GM11168 (cell line): Measurements from ENCODE around the gene ATAD3B.

Experiments used
- in situ Hi-C: fragments of 300-500 bp; cut with MboI; formaldehyde crosslinking; loops from one replicate; pipeline ENCODE4 v1.12.0; 2022; ENCODE audit warnings: low sequenced_read_pairs; ENCODE audit not compliant: unreplicated experiment

ATAD3B gene

DNA sequence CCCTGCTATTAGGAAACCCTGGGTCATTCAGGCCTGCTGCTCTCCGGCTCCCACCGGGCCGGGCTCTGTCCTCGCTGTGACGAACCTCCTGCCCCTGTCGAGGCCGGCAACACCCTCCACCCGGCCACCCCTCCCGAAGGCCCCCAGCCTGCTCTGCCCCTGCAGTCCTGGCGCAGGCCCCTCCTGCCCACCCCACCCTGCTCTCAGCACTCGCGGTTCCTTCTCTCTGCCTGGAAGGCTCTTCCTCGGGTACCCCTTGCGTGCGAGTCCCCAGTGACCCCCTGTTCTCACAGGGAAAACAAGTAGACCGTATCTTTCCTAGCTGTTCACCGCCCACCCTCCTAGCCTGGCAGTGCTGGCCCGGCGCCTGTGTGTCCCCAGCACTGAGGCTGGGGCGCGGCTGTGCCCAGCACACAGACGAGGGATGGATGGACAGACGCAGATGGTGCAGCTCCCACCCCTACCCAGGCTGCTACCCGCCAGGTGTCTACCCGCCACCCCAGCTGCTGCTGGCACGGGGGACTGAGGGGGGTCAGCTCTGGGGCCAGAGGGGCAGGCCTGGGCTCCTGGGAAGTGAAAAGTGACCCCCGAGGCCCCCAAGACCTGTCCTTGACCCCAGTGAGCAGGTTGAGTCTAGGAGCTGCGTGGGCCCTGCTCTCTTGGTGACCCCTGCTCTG lies 39.2 kb upstream of the ATAD3B start:
- in situ Hi-C loops = no loop called here

DNA sequence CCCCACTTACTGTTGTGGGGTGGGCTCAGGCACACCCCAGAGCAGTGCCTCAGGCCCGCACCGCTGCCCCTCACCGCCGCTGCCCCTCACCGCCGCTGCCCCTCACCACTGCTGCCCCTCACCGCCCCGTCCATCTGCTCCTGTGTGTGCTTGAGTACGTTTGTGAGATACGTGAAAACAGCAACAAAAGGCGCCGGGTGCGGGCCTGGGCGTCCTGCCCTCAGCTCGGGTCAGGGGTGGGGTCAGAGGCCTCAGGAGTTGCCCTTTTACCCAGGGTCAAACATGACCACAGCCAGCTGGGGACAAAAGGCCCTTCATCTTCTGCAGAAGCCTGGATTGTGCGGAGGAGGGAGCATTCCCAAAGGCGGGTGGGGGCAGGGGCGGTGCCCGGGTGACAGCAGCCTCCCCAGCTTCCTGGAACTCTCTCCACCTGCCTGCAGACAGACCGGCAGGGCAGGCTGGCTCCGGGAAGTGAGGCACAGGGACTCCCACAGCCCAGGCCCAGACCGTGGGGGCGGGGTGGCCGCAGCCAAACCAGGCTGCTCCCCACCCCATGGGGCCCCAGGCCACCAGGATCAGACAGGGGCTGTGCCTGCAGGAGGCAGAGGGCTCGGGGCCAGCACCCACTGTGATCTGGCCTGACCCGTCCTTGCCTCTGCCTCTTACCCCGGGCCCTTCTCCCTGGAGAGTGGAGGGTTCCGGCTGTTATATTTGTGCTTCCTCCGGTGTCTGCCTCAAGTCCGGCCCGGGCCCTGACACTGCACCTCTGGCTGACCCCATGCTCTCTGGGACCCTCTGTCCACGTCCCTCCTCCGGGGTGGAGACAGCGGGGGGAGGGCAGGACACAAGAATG lies 38.4 kb upstream of the ATAD3B start:
- in situ Hi-C loops = no loop called here

DNA sequence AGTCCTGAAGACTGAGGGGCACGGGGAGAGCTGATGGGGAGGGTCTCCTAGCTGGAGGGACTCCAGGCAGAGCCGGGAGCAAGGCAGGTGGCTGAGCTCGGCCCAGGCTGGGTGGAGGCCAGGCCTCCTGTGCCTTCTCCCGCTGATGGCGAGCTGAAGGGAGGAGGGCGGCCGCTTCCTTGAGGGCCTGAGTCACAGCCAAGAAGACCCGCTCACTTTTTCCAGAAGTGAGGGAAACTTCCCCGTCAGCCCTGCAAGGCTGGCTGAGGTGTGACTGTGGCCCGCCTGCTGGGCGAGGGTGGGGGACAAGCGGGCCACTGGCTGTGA lies 37.8 kb upstream of the ATAD3B start:
- in situ Hi-C loops = no loop called here

DNA sequence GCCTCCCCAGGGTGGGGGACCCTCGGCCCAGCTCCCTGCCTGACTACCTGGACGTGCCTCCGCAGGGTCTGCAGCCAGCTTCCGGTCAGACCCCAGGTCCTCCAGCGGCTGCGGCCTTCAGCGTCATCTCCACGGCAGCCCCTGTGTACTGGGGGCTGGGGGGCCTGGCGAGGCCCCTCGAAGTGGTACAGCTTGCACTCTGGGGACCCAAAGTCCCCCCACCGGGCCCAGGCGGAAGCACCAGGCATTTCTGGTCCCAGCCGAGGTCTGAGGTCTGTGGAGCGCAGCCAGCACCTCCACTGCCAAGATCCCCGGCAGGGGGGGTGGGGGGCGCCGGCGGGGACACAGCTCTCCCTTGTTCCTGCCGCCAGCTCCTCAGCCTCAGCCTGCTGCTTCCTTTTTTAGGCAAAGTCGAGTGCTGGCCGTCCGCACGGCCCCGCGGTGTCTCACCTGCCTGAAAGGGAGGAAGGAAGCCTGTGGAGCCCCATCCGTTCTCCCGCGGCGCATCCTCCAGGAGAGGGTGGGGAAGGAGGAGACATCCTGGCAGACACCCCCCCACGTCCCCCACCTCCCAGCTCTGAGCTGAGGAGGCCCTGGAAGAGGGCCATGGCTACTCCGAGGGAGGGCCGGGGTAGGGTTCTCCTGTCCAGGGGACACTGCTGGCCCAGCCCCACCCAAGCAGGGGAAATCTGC lies 37.3 kb upstream of the ATAD3B start:
- in situ Hi-C loops = no loop called here

DNA sequence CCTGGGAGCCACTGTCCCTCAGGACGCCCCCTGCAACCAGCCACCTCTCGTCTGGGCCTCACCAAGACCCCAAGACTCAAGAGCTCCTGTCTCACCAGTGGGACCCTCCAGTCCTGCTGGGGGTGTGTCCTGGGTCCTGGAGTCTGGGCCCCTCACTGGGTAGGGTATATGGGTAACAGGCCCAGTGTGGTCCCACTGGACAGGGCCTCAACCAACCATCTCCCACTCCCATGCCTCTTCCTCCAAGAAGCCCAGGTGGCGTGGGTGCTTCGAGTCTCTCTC lies 36.8 kb upstream of the ATAD3B start:
- in situ Hi-C loops = no loop called here

DNA sequence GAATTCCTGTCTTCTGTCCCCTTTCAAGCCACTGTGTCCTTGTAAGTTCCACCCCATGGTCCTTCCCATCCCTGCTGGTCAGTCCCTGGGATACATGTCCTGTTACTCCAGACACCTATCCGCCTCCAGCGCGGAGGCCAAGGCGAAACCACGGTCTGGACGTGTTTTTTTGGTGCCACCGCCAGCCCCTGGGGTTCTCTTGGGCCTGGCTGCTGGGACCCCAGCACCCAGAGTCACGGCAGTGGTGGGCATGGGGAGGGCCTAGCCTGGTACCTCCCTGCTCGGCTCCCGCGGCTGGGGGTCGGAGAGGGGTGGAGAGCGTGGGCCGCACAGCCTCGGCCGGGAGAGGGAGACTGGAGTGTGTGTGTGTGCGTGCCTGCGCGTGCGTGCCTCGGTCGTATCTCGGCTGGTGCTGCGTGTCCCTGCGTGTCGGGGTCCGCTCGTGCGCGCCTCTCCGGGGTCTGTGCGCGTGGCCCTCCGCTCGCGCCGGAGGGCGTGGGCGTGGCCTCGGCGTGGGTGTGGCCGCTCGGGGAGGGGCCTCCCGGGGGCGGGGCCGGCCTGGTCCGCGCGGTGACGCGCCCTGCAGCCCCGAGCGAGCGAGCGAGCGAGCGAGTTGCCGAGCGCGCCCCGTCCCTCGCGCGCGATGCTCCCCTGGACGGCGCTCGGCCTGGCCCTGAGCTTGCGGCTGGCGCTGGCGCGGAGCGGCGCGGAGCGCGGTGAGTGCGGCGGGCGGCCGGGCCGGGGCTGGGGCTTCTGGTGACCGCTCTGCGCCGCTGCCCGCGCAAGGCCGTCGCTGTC lies 36.3 kb upstream of the ATAD3B start, which contains the start of gene VWA1:
VWA1 (plus strand) TSS at position 585 of the 798 bp plus-strand sequence; CDS start at position 644, 59 bp downstream.
- in situ Hi-C loops = no loop called here

DNA sequence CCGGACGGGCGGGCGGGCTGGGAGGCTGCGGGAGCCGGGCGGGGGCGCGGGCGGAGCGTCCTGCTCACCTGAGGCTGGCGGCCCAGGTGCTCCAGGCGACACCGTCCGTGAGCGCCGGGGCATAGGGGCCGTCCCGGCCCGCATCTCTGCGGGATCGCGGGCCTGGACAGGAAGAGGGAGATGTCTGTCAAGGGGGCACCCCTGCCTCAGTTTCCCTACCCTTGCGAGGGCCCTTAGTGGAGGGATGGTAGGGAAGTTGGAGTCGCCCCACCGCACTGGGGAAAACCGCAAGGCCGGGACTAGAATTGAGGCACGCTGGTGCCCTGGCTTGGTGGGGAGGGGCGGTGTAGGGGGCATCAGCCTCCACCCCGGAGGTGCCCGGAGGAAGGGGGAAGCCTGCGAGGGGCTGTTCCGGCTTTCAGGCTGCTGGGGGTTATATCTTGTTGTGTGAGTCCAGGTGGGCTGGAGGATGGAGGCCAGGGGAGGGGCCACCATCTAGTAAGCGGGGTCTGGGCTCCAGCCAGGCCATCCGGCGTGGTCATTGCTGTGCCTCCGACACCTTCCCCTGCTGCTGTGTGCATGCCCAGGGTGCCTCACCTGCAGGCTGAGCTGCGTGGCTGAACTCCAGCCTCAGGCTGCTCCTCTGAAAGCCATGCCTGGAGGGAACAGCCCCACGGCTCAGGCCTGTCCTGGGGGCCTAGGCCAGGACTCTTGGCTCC lies 35.5 kb upstream of the ATAD3B start:
- in situ Hi-C loops = no loop called here

DNA sequence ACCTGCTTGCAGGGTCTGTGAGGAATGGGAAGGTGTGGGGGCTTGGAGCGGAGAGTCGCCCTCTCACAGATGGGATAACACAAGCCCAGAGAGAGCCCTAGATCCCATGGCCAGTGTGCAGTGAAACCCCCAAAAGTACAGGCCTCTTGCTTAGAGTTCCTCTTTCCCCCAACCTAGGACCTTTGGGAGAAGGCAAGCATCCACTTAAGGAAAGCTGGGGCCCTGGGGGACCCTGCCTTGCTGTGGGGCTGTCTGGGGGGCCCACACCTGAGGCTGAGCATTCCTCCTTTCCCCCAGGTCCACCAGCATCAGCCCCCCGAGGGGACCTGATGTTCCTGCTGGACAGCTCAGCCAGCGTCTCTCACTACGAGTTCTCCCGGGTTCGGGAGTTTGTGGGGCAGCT lies 34.9 kb upstream of the ATAD3B start:
- in situ Hi-C loops = no loop called here

DNA sequence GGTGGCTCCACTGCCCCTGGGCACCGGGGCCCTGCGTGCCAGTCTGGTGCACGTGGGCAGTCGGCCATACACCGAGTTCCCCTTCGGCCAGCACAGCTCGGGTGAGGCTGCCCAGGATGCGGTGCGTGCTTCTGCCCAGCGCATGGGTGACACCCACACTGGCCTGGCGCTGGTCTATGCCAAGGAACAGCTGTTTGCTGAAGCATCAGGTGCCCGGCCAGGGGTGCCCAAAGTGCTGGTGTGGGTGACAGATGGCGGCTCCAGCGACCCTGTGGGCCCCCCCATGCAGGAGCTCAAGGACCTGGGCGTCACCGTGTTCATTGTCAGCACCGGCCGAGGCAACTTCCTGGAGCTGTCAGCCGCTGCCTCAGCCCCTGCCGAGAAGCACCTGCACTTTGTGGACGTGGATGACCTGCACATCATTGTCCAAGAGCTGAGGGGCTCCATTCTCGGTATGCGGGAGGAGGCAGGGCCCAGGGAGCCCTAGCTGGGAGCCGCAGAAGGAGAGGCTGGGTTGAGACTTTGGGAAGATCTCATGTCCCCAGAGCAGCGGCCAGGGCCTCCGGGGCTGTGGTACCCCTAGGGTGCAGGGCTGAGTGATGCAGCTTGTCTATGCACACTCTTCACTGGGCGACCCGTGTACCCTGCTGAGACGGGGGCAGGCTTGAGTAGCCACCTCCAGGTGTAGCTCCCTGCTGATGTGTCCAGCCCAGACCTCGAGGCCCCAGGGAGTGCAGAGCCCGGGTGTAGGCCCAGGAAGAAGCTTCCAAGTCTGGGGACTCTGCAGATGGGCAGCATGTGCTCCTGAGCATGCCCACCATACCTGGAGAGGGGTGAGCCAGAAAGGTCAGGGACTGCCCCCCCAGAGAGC lies 34.3 kb upstream of the ATAD3B start:
- in situ Hi-C loops = no loop called here

DNA sequence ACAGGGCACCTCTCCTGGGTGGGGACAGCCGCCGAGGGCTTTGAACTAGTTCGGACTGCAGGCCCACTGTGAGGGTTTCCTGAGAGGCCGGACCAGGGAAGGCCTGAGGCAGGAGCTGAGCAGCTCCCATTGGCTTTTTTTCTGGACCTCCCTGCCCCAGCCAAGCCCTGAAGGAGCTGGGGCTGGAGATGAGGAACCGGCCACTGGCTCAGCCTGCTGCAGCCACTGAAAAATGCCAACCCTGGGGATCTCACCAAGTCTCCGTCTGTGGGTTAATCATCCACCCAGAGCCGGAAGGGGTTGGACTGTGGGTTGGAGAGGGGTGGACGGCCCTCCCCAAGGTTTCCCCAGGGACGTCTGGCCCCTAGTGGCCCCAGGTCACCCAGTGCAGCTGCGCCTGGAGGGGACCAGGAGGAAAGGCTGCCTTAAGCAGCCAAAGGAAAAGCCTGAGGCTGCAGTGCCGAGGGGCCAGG lies 33.6 kb upstream of the ATAD3B start:
- in situ Hi-C loops = no loop called here

DNA sequence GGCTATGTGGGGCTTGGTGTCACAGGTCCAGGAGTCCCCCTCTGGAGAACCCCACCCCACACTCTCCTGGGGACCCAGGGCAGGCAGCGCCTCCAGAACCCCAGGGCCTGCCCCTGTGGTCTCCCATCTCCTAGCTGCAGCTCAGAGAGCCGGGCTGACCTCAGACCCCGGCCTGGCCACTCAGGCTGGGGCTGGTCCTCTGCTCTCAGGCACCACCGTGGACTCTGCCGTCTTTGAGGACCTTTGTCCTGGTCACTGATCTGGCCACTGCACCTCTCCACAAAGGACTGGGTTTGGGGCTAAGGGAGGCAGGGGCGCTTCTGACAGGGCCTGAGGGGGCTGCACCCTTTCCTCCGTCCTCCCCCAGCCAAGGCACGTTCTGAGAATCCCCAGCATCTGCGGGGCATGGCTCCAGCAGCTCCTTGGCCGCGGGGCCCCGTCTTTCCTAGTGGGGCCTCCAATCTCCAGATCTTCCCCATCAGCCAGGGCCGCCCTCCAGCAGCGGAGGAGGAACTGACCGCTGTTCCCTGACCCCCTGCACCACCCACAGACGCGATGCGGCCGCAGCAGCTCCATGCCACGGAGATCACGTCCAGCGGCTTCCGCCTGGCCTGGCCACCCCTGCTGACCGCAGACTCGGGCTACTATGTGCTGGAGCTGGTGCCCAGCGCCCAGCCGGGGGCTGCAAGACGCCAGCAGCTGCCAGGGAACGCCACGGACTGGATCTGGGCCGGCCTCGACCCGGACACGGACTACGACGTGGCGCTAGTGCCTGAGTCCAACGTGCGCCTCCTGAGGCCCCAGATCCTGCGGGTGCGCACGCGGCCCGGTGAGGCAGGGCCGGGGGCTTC lies 32.8 kb upstream of the ATAD3B start:
- in situ Hi-C loops = no loop called here

DNA sequence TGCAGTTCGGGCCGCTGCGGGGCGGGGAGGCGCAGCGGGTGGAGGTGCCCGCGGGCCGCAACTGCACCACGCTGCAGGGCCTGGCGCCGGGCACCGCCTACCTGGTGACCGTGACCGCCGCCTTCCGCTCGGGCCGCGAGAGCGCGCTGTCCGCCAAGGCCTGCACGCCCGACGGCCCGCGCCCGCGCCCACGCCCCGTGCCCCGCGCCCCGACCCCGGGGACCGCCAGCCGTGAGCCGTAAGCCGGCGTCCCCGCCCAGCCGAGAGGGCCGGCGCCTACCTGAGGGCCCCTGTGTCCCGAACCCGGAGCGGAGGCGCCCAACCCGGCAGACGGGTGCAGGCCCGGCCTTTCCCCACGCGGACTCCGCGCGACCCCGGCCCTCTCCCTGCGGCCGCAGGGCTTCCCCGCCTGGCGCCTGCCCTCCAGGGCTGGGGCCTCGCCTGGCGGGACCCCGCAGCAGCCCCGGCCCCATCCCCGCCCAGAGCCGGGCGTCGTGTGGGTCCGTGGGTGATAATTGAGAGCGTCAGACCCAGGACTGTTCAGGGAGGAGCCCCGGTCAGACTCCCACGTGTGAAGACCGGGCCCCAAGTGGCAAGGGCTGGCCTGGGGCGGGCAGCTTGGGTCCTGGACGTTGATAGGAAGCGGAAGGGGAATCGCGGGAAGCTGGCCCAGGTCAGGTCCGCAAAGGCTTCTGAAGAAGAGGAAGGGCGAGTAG lies 31.9 kb upstream of the ATAD3B start:
- in situ Hi-C loops = no loop called here

DNA sequence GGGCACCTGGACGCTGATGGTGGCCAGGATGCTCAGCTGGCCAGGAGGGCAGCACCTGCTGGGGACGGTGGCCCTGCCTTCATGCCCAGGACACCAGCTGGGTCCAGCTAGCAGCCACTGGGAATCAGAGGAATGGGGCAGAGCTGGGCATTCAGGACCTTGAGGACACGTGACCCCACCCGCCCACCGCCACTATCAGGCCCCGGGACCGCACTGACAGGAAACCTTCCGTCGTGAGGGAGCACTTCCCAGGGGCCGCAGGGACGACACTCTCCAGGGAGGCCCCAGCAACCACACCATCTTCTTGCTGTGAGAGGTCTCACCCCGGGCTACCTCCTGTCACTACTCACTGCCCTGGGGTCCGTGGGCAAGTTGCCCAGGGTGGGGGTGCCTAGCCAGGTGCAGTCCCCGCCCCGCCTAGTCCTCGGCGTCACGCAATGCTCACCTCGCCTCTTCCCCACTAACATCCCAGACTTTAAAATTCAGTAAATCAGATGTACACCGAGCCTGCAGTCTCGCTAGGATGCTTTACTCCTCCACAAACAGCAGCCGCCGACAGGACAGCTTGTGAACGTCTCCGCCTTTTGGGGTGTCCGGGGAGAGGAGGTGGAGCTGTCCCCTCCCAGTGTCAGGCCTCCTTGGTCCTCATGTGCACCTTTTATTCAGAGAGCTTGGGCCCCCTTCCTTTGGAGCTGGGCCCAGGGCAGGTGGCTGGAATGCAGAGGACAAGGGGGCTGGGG lies 31.1 kb upstream of the ATAD3B start:
- in situ Hi-C loops = no loop called here

DNA sequence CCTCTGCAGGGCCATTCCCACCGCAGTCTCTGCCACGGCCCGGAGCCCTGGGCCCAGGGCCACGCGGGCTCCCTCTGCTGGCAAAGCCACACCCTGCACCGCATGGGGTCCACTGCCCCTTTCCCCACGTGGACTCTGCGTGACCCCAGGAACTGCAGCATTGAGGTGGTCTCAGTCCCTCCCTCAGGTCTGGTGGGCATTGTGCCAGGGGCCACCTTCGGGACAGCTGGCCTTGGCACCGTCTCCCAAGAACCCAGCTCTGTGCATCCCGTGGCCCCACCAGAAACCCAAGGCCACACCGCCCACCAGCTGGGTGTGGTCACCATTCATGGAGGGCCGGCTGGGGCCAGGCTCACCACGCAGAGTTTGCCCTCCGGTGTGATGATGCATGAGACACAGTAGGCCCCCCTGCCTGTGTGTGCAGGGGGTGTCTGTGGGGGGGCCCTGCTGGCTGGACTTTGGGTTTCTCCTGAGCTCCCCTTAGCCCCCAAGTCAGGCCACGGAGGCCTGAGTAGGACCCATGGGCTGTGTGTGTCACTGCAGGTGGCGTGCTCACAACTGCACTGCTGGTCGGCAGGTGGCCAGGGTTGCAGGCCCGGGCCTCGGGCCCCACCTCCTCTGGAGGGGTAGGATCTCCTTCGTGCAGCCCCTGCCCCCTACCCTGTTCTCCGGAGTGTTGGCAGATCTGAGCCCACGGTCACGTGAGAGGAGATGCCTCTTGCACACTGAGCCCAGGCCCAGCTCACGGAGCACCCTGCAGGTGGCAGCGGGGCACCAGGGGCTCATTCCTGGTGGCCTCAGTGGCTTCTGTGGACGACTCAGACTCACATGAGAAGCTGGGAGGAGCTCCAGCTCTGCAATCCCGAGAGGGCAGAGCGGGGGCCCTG lies 30.3 kb upstream of the ATAD3B start:
- in situ Hi-C loops = no loop called here

DNA sequence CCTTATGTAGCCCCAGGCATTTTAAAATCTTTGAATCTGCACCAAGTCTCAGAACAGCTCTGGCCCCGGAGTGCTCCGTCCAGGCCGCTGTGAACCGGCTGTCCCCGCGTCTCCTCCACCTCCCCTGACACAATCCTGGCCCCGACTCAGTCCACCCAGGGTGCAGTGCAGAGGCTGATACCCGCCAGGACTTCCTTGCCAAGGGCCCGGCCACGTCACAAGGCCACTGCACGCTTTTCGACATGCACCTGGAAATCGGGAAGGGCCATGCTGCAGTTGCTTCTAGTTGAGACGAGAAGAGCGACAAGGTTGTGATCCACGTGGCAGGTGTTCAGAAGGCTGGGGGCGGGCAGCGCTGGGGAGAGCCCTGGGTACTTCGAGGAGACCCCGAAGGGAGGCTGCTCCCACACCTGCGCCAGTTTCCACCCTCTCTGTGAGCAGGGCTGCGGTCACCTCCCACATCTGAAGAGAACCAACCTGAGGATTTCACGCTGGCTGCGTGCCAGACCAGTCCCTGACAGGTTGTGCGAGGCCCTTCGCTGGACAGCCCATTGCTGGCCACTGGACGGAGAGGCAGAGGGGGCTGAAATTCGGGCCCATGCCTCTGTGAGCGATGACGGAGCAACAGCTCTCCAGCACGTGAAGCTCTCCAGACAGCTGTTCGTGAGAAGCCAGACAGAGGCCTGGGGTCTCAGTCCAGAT lies 29.3 kb upstream of the ATAD3B start:
- in situ Hi-C loops = no loop called here
